K562 (cell line): ENCODE data around the gene PNMT.

Experiments used
- ASH1L ChIP-seq: fragments of 450-650 bp; IDR thresholded peaks from 2 replicates; pipeline ENCODE4 v1.6.1; 2018; ENCODE audit warnings: borderline replicate concordance, mild to moderate bottlenecking, low read depth; ENCODE audit not compliant: partially characterized antibody
- ZKSCAN1 ChIP-seq: fragments of 150-350 bp; IDR thresholded peaks from 2 replicates; pipeline ENCODE4 v1.6.1; 2016; ENCODE audit warnings: low read depth, low read length

- TF ChIP-seq ZKSCAN1 = no peak
- TF ChIP-seq ASH1L = no peak
Observed at GRCh38 chr17:39664581-39665561, 3.4 kb upstream of the PNMT start, which contains the start of gene TCAP.
